ENCODE data around the gene EPS8L1.

GRCh38 chr19:55070466-55071128 lies 5.1 kb upstream of the EPS8L1 start:
- TF ChIP-seq EZH2phosphoT487 (IDR thresholded peaks at IDR 0.05; ENCODE audit: borderline replicate concordance) (no peak), CTCF (conservative IDR thresholded peaks at IDR 0.05; ENCODE audit: low read length) (no peak)
